ENCODE measurements around the gene SIRT3. TPM values are rescaled to one million over a fixed set of nuclear protein-coding genes. Genes with fewer than 3 reads are reported as not detected.

SIRT3 gene
- total and polyA plus RNA-seq, 7 experiments from 2014 or later, result 9.9 to 34.8 (median 23.8) TPM

DNA sequence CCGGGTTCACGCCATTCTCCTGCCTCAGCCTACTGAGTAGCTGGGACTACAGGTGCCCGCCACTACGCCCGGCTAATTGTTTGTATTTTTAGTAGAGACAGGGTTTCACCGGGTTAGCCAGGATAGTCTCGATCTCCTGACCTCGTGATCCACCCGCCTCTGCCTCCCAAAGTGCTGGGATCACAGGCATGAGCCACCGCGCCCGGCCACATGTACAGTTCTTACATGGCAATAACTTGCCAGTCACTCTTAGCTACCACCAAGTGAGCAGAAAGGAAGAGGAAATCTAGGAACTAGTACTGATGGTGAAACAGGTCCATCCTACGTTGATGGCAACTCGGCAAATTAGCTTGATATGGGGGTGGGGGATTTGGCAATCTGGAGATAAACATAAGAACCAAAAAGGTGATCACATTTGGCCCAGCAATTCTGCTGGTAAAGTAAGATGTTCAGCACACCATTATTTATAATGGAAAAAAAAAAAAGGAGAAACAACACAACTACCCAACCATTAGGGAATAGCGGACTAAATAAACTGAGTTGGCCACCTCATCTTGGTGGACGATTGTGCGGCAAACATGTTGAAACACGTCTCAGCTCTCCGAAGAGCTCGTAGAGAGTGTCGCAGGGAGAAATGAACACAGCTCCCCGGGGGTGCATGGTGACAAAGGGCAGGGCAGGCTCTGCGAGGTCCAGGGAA lies 47.4 kb upstream of the SIRT3 start:
- peaks cover 0 to 44% (median 0%) of the 10 kb centered on the region in 5 donors for H3K36me3 Mint-ChIP-seq
- intact Hi-C loops (cut with micrococcal nuclease), result no loop called here
- H3K4me3 Mint-ChIP-seq, result peak overlapping the region; percentile 13 to 93 (median 74)
- no peaks in the 10 kb centered on the region for H3K27me3 ChIP-seq (ENCODE audit: control insufficient read depth in 2 of 2, insufficient read depth in 2 of 2, low read length in 2 of 2)
- POLR2A ChIA-PET, result interaction anchor here (1.0 to 15.1 kb wide), 10 partner anchors 8 to 47 kb away, joined by 3 to 330 read pairs (median 12); partner anchors contain the start of genes IFITM2, NLRP6 and PSMD13
- peaks cover 0 to 4% (median 0%) of the 10 kb centered on the region in 11 donors for H3K9me3 Mint-ChIP-seq
- peak in 2 of 9 donors; percentile 10 to 19 for DNase-seq
- CTCF ChIA-PET, result interaction anchor here (0.6 to 1.6 kb wide), 7 partner anchors 8 to 167 kb away, joined by 3 to 5 read pairs (median 3); partner anchors contain the start of gene PTDSS2
- H3K27ac Mint-ChIP-seq, result peak overlapping the region in 8 of 9 donors; percentile 26 to 94 (median 71)
- H3K4me1 ChIP-seq (ENCODE audit: control insufficient read depth in 2 of 2, insufficient read depth in 2 of 2, low read length in 2 of 2), result peaks cover 24 to 26% of the 10 kb centered on the region in 2 donors
- ATAC-seq, result no peak
- no peaks in the 10 kb centered on the region for H3K9me3 ChIP-seq (ENCODE audit: control insufficient read depth in 2 of 3, low read length in 3 of 3)
- peaks cover 0 to 43% (median 0%) of the 10 kb centered on the region in 5 donors for H3K27me3 Mint-ChIP-seq
- H3K36me3 ChIP-seq (ENCODE audit: control insufficient read depth in 2 of 3, insufficient read depth in 3 of 3, low read length in 3 of 3), result peaks cover 0 to 11% (median 0%) of the 10 kb centered on the region in 3 experiments
- no peak overlapping the region for H3K4me3 ChIP-seq (ENCODE audit: low read length)
- H3K4me1 Mint-ChIP-seq, result peaks cover 38 to 62% (median 58%) of the 10 kb centered on the region in 7 donors
- no peak overlapping the region for H3K27ac ChIP-seq (ENCODE audit: low read depth, low read length)

DNA sequence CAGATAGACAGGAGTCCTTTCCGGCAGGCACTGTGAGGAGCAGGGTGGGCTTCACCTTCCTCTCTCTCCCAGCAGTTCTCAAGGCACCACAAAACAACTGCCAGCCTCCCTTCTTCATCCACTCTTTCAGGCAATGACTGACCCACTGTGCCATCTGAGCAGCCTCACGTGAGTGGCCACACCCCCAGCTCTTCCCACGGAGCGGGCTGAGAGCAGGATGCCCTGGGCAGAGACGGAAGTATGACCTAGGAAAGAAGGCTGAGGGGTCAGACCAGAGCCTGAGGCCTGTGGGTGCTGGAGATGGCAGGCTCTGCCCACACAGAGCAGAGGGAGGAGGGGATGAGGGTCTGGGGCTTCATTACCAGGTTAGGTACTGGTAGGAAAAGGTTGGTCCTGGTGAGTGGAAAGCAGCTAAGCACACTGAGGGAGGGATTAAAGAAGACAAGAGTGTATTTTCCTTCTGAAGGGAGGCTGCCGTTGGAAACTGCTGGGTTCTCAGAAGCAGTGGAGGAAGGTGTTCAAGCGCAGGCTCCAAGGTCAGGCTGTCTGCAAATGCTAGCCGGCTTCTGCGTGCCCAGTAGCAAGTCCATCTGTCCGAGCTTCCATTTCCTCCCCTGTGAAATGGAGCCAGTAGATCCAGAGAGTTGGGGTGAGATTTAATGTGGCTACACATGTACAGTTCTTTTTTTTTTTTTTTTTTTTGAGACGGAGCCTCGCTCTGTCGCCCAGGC lies 46.7 kb upstream of the SIRT3 start:
- Histone ChIP-seq H3K4me3 (ENCODE audit: low read length) (peak overlapping the region; percentile 75), H3K36me3 (ENCODE audit: control insufficient read depth in 2 of 3, insufficient read depth in 3 of 3, low read length in 3 of 3) (peaks cover 0 to 4% (median 0%) of the 10 kb centered on the region in 3 experiments), H3K4me1 (ENCODE audit: control insufficient read depth in 2 of 2, insufficient read depth in 2 of 2, low read length in 2 of 2) (peaks cover 26 to 29% of the 10 kb centered on the region in 2 donors), H3K27me3 (ENCODE audit: control insufficient read depth in 2 of 2, insufficient read depth in 2 of 2, low read length in 2 of 2) (no peaks in the 10 kb centered on the region), H3K9me3 (ENCODE audit: control insufficient read depth in 2 of 3, low read length in 3 of 3) (no peaks in the 10 kb centered on the region), H3K27ac (ENCODE audit: low read depth, low read length) (peak overlapping the region; percentile 61)
- peak in 1 of 9 donors; percentile 22 for DNase-seq
- peaks cover 41 to 65% (median 63%) of the 10 kb centered on the region in 7 donors for H3K4me1 Mint-ChIP-seq
- intact Hi-C loops (cut with micrococcal nuclease), result no loop called here
- peak overlapping the region; percentile 85 to 96 (median 92) for H3K4me3 Mint-ChIP-seq
- peak overlapping the region in 8 of 9 donors; percentile 30 to 94 (median 86) for H3K27ac Mint-ChIP-seq
- ChIA-PET POLR2A (interaction anchor here (0.6 to 15.1 kb wide), 12 partner anchors 3 to 47 kb away, joined by 3 to 330 read pairs (median 18); partner anchors contain the start of genes IFITM2, NLRP6 and PGGHG), CTCF (interaction anchor here (1.1 to 5.0 kb wide), 5 partner anchors 15 to 167 kb away, joined by 3 to 34 read pairs (median 3); partner anchors contain the start of gene PTDSS2)
- peaks cover 0 to 40% (median 0%) of the 10 kb centered on the region in 5 donors for H3K27me3 Mint-ChIP-seq
- no peak for ATAC-seq
- peaks cover 0 to 3% (median 0%) of the 10 kb centered on the region in 11 donors for H3K9me3 Mint-ChIP-seq
- H3K36me3 Mint-ChIP-seq, result peaks cover 0 to 44% (median 0%) of the 10 kb centered on the region in 5 donors

GRCh38 chr11:282171-282570 lies 46.0 kb upstream of the SIRT3 start:
- ATAC-seq, result no peak
- Histone ChIP-seq H3K27ac (ENCODE audit: low read depth, low read length) (peak overlapping the region; percentile 61), H3K36me3 (ENCODE audit: control insufficient read depth in 2 of 3, insufficient read depth in 3 of 3, low read length in 3 of 3) (peaks cover 0 to 4% (median 0%) of the 10 kb centered on the region in 3 experiments), H3K27me3 (ENCODE audit: control insufficient read depth in 2 of 2, insufficient read depth in 2 of 2, low read length in 2 of 2) (no peaks in the 10 kb centered on the region), H3K9me3 (ENCODE audit: control insufficient read depth in 2 of 3, low read length in 3 of 3) (no peaks in the 10 kb centered on the region), H3K4me1 (ENCODE audit: control insufficient read depth in 2 of 2, insufficient read depth in 2 of 2, low read length in 2 of 2) (peaks cover 26 to 29% of the 10 kb centered on the region in 2 donors), H3K4me3 (ENCODE audit: low read length) (peak overlapping the region; percentile 75)
- H3K27ac Mint-ChIP-seq, result peak overlapping the region; percentile 30 to 94 (median 84)
- peaks cover 0 to 39% (median 0%) of the 10 kb centered on the region in 5 donors for H3K27me3 Mint-ChIP-seq
- intact Hi-C loops (cut with micrococcal nuclease), result no loop called here
- ChIA-PET POLR2A (interaction anchor here (0.6 to 15.1 kb wide), 14 partner anchors 3 to 48 kb away, joined by 3 to 330 read pairs (median 16); partner anchors contain the start of genes IFITM2, NLRP6 and PGGHG), CTCF (interaction anchor here (1.3 to 5.0 kb wide), 7 partner anchors 11 to 74 kb away, joined by 3 to 34 read pairs (median 4); partner anchors contain the start of genes BET1L and RIC8A)
- peaks cover 38 to 70% (median 66%) of the 10 kb centered on the region in 7 donors for H3K4me1 Mint-ChIP-seq
- DNase-seq, result peak in 1 of 9 donors; percentile 20
- peaks cover 0 to 2% (median 0%) of the 10 kb centered on the region in 11 donors for H3K9me3 Mint-ChIP-seq
- H3K36me3 Mint-ChIP-seq, result peaks cover 0 to 48% (median 3%) of the 10 kb centered on the region in 5 donors
- H3K4me3 Mint-ChIP-seq, result peak overlapping the region; percentile 85 to 96 (median 92)

DNA sequence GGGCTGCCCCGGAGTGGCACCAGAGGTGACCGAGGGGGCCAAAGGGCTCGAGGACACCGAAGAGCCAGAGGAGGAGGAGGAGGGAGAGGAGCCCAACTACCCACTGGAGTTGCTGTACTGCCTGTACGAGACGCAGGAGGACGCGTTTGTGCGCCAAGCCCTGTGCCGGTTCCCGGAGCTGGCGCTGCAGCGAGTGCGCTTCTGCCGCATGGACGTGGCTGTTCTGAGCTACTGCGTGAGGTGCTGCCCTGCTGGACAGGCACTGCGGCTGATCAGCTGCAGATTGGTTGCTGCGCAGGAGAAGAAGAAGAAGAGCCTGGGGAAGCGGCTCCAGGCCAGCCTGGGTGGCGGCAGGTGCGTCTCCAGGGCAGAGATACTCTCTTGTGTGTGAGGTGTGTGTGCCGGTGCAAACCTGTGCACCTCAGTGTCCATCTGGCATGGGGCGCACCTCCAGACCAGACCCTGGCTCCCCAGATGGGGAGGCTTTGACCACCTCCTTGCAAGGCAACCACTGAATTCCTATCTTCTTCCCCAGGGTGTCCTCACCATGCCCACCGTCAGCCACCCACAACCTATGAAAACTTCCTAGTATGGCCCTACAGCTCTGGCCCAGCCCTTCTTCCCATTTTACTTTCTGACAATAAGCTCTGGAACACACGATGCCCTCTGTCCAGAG lies 45.5 kb upstream of the SIRT3 start:
- no peak for DNase-seq
- intact Hi-C loops (cut with micrococcal nuclease), result loop anchor here (2.0 kb wide), 3 partner anchors 15 to 75 kb away; partner anchors contain the start of genes BET1L (in 1 of the 2) and RIC8A (in 1 of the 2)

GRCh38 chr11:280706-281485 lies 44.8 kb upstream of the SIRT3 start:
- H3K36me3 Mint-ChIP-seq, result peaks cover 0 to 57% (median 14%) of the 10 kb centered on the region in 5 donors
- H3K27me3 Mint-ChIP-seq, result peaks cover 0 to 47% (median 0%) of the 10 kb centered on the region in 5 donors
- intact Hi-C loops (cut with micrococcal nuclease), result loop anchor here (1.0 to 2.0 kb wide), 7 partner anchors 7 to 74 kb away; partner anchors contain the start of genes BET1L (in 1 of the 2), PGGHG (in 1 of the 2) and RIC8A (in 1 of the 2)
- peak; percentile 55 for ATAC-seq
- H3K27ac Mint-ChIP-seq, result peak overlapping the region in 8 of 9 donors; percentile 47 to 94 (median 86)
- peak overlapping the region; percentile 61 for H3K27ac ChIP-seq (ENCODE audit: low read depth, low read length)
- peaks cover 0 to 11% (median 2%) of the 10 kb centered on the region in 11 donors for H3K9me3 Mint-ChIP-seq
- H3K4me3 Mint-ChIP-seq, result peak overlapping the region; percentile 85 to 96 (median 92)
- ChIA-PET POLR2A (interaction anchor here (0.9 to 15.1 kb wide), 19 partner anchors 5 to 136 kb away, joined by 3 to 330 read pairs (median 13); partner anchors contain the start of genes BET1L, IFITM2, NLRP6 and PGGHG), CTCF (interaction anchor here (0.7 to 5.0 kb wide), 12 partner anchors 9 to 74 kb away, joined by 3 to 34 read pairs (median 4); partner anchors contain the start of genes BET1L and RIC8A)
- peaks cover 36 to 69% (median 60%) of the 10 kb centered on the region in 7 donors for H3K4me1 Mint-ChIP-seq
- H3K36me3 ChIP-seq (ENCODE audit: control insufficient read depth in 2 of 3, insufficient read depth in 3 of 3, low read length in 3 of 3), result peaks cover 0 to 4% (median 0%) of the 10 kb centered on the region in 3 experiments
- H3K4me1 ChIP-seq (ENCODE audit: control insufficient read depth in 2 of 2, insufficient read depth in 2 of 2, low read length in 2 of 2), result peaks cover 22% of the 10 kb centered on the region in 2 donors
- DNase-seq, result peak in 5 of 9 donors; percentile 38 to 56 (median 52)
- peak overlapping the region; percentile 75 for H3K4me3 ChIP-seq (ENCODE audit: low read length)
- H3K9me3 ChIP-seq (ENCODE audit: control insufficient read depth in 2 of 3, low read length in 3 of 3), result no peaks in the 10 kb centered on the region
- no peaks in the 10 kb centered on the region for H3K27me3 ChIP-seq (ENCODE audit: control insufficient read depth in 2 of 2, insufficient read depth in 2 of 2, low read length in 2 of 2)

More for the DNA sequence above, 45.5 kb upstream of the SIRT3 start:
- Histone ChIP-seq H3K27ac (ENCODE audit: low read depth, low read length) (peak overlapping the region; percentile 61), H3K4me1 (ENCODE audit: control insufficient read depth in 2 of 2, insufficient read depth in 2 of 2, low read length in 2 of 2) (peaks cover 26 to 28% of the 10 kb centered on the region in 2 donors), H3K27me3 (ENCODE audit: control insufficient read depth in 2 of 2, insufficient read depth in 2 of 2, low read length in 2 of 2) (no peaks in the 10 kb centered on the region), H3K9me3 (ENCODE audit: control insufficient read depth in 2 of 3, low read length in 3 of 3) (no peaks in the 10 kb centered on the region), H3K36me3 (ENCODE audit: control insufficient read depth in 2 of 3, insufficient read depth in 3 of 3, low read length in 3 of 3) (peaks cover 0 to 4% (median 0%) of the 10 kb centered on the region in 3 experiments), H3K4me3 (ENCODE audit: low read length) (peak overlapping the region; percentile 75)
- peaks cover 0 to 50% (median 6%) of the 10 kb centered on the region in 5 donors for H3K36me3 Mint-ChIP-seq
- ChIA-PET POLR2A (interaction anchor here (0.6 to 15.1 kb wide), 19 partner anchors 4 to 135 kb away, joined by 3 to 330 read pairs (median 13); partner anchors contain the start of genes BET1L, IFITM2, NLRP6 and PGGHG), CTCF (interaction anchor here (1.0 to 5.0 kb wide), 9 partner anchors 9 to 74 kb away, joined by 3 to 34 read pairs (median 4); partner anchors contain the start of genes BET1L and RIC8A)
- peaks cover 35 to 69% (median 66%) of the 10 kb centered on the region in 7 donors for H3K4me1 Mint-ChIP-seq
- H3K4me3 Mint-ChIP-seq, result peak overlapping the region; percentile 85 to 96 (median 92)
- H3K27ac Mint-ChIP-seq, result peak overlapping the region; percentile 30 to 94 (median 85)
- peaks cover 0 to 40% (median 0%) of the 10 kb centered on the region in 5 donors for H3K27me3 Mint-ChIP-seq
- H3K9me3 Mint-ChIP-seq, result peaks cover 0 to 5% (median 2%) of the 10 kb centered on the region in 11 donors
- no peak for ATAC-seq
